HepG2 (cell line): ENCODE data around the gene PTGER4.
"Not testable (repeated sequence)": the region's sequence is repeated elsewhere in the genome, so short reads cannot be mapped to it uniquely, and the experiment has no call there.

Source experiments
- ATF1 ChIP-seq: IDR thresholded peaks from 2 replicates; pipeline ENCODE4 v1.6.1; 2016; ENCODE audit warnings: mild to moderate bottlenecking, control low read depth
- CCAR2 ChIP-seq: fragments of 200-400 bp; formaldehyde crosslinking; optimal IDR thresholded peaks from 2 replicates; pipeline ENCODE3; 2018; ENCODE audit warnings: low read depth, mild to moderate bottlenecking, low read length, moderate library complexity
- GTF2F1 ChIP-seq: fragments of 150-350 bp; IDR thresholded peaks from 2 replicates; pipeline ENCODE4 v1.6.1; 2014; ENCODE audit warnings: low read length
- MED1 ChIP-seq: sonication (generic); formaldehyde crosslinking; IDR thresholded peaks from 2 replicates; pipeline ENCODE4 v1.4.0; 2020; ENCODE audit warnings: missing genetic modification reagents
- MTA3 ChIP-seq: sonication (generic); formaldehyde crosslinking; IDR thresholded peaks from 2 replicates; pipeline ENCODE4 v1.4.0; 2020; ENCODE audit warnings: missing genetic modification reagents
- NR2F1 ChIP-seq, 2 experiments: fragments of 450-650 bp in 1 of 2; formaldehyde crosslinking in 1 of 2; IDR thresholded peaks; 2 replicates each; pipeline versions ENCODE4 v1.5.0 to v1.6.1; 2016 to 2020; ENCODE audit warnings: mild to moderate bottlenecking in 1 of 2, missing compliant biosample characterization in 1 of 2, missing genetic modification reagents in 1 of 2, moderate library complexity in 1 of 2
- PAX8 ChIP-seq: sonication (generic); formaldehyde crosslinking; IDR thresholded peaks from 2 replicates; pipeline ENCODE4 v1.8.0; 2022; ENCODE audit warnings: mild to moderate bottlenecking, missing genetic modification reagents, borderline replicate concordance
- SP2 ChIP-seq: sonication (generic); formaldehyde crosslinking; IDR thresholded peaks from 2 replicates; pipeline ENCODE4 v1.5.1; 2020; ENCODE audit warnings: mild to moderate bottlenecking, missing genetic modification reagents
- SUZ12 ChIP-seq: fragments of 150-350 bp; IDR thresholded peaks from 2 replicates; pipeline ENCODE4 v1.6.1; 2014; ENCODE audit warnings: low read depth, low read length
- TCF12 ChIP-seq, 2 experiments: fragments of 450-650 bp in 1 of 2; sonication (generic) in 1 of 2; formaldehyde crosslinking in 1 of 2; IDR thresholded peaks; 2 replicates each; pipeline versions ENCODE4 v1.6.1 to v1.8.0; 2017 to 2022; ENCODE audit warnings: antibody characterized with exemption in 1 of 2, mild to moderate bottlenecking in 1 of 2, missing genetic modification reagents in 1 of 2, moderate library complexity in 1 of 2
- U2AF2 ChIP-seq: fragments of 200-400 bp; formaldehyde crosslinking; IDR thresholded peaks from 2 replicates; pipeline ENCODE4 v1.6.1; 2017; ENCODE audit warnings: low read depth, mild to moderate bottlenecking, low read length
- ZFX ChIP-seq: sonication (generic); formaldehyde crosslinking; IDR thresholded peaks from 2 replicates; pipeline ENCODE4 v1.4.0; 2020; ENCODE audit warnings: mild to moderate bottlenecking, low read depth, missing genetic modification reagents, moderate library complexity
- TF ChIP-seq, protein P1 (sequence below): sonication (generic); formaldehyde crosslinking; IDR thresholded peaks from 2 replicates; pipeline ENCODE4 v1.4.0; 2020; ENCODE audit warnings: missing genetic modification reagents

GRCh38 chr5:40656091-40656490, 23.6 kb upstream of the PTGER4 start:
- TF ChIP-seq ATF1 (CRISPR knock-in tag); PAX8 (CRISPR knock-in tag); ZFX (CRISPR knock-in tag); TCF12 (IDR thresholded peaks at IDR 0.05); TCF12 (CRISPR knock-in tag; IDR thresholded peaks at IDR 0.05); U2AF2; SUZ12; CCAR2; NR2F1 (CRISPR knock-in tag; IDR thresholded peaks at IDR 0.05); MED1 (CRISPR knock-in tag); GTF2F1; SP2 (CRISPR knock-in tag); MTA3 (CRISPR knock-in tag): not testable (repeated sequence)
- TF ChIP-seq, protein P1, sequence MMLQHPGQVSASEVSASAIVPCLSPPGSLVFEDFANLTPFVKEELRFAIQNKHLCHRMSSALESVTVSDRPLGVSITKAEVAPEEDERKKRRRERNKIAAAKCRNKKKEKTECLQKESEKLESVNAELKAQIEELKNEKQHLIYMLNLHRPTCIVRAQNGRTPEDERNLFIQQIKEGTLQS (CRISPR knock-in tag): not testable (repeated sequence)
